GM10248 (cell line): ENCODE results near the gene C10orf67.
"Not testable (repeated sequence)": the region's sequence is repeated elsewhere in the genome, so short reads cannot be mapped to it uniquely, and the experiment has no call there.

Source experiments
- CTCF ChIA-PET: fragments of 300-600 bp; sonication (Branson Sonifier 250); formaldehyde crosslinking; extraction: SDS; loops from one replicate; lab custom pipeline; 2021; ENCODE audit warnings: antibody characterized with exemption; lab: Yijun Ruan, JAX
- POLR2A ChIA-PET: fragments of 350-650 bp; sonication (Branson Sonifier 250); formaldehyde crosslinking; extraction: SDS; loops from one replicate; lab custom pipeline; 2020; ENCODE audit warnings: antibody characterized with exemption; lab: Yijun Ruan, JAX
- DNase-seq: peaks from one replicate; pipeline ENCODE4 v3.0.0; 2012; ENCODE audit errors: extremely low spot score
- TF ChIP-seq, protein P1 (sequence below): IDR thresholded peaks from 2 replicates; pipeline ENCODE4 v1.5.1; 2012; ENCODE audit warnings: mild to moderate bottlenecking, low read depth; ENCODE audit errors: extremely low read depth, missing control alignments, control extremely low read depth

Gene C10orf67

DNA sequence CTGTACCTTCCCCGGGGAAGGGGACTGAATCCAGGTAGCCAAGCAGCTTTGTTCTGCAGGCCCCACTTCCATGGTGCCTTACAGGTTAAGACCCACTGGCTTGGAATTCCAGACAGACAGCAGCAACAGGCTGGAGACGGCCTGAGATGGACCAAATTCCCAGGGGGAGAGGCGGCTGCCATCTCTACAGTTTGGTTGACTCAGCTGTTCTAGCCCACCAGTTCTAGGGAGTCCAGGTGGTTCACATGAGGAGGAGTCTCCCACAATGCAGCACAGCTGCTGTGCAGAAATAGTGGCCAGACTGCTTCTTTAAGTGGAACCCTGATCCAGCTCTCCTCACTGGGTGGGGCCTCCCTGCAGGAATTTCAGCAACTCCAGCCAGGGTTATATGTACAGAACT, 74.1 kb downstream of the C10orf67 start:
- ChIA-PET CTCF (interaction anchor here (1.5 kb wide), 1 partner anchor 12 kb away, joined by 3 read pairs; no protein-coding TSS in a partner anchor), POLR2A (no interaction called here)
- TF ChIP-seq, protein P1, sequence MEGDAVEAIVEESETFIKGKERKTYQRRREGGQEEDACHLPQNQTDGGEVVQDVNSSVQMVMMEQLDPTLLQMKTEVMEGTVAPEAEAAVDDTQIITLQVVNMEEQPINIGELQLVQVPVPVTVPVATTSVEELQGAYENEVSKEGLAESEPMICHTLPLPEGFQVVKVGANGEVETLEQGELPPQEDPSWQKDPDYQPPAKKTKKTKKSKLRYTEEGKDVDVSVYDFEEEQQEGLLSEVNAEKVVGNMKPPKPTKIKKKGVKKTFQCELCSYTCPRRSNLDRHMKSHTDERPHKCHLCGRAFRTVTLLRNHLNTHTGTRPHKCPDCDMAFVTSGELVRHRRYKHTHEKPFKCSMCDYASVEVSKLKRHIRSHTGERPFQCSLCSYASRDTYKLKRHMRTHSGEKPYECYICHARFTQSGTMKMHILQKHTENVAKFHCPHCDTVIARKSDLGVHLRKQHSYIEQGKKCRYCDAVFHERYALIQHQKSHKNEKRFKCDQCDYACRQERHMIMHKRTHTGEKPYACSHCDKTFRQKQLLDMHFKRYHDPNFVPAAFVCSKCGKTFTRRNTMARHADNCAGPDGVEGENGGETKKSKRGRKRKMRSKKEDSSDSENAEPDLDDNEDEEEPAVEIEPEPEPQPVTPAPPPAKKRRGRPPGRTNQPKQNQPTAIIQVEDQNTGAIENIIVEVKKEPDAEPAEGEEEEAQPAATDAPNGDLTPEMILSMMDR, result no peak
- DNase-seq, result no peak

DNA sequence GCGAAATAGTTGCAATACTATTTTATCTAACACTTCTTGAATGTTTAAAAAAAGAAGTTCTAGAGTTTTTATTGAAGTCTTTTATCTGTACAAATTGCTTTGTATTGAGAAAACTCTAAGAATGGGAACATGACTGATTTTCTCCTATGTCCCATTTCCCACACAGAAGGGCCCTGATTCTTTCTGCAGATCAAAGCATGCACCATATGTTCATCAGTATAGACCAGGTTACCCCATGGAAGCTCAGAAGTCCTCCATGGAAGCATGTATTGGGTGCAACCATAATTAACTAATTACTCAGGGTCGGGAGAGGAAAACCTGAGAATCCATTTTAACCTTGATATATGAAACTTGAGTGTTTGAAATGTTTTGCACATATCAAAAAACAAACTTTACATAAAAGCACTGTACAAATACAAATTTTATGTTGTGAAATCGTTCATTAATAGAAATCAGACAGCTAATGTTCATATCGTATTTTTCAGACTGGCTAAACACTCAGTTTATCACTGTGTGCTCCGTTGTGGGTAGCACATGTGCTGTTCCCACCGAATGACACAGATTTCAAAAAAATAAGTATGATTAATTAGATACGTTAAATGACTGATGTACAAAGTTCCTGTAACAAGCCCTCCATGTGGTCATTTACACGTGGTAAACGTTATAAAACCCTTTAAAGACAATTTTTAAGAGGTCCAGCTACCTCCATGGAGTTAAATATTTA, 81.0 kb downstream of the C10orf67 start:
- CTCF ChIA-PET, result interaction anchor here (1.5 kb wide), 1 partner anchor 13 kb away, joined by 3 read pairs; no protein-coding TSS in a partner anchor
- POLR2A ChIA-PET, result no interaction called here
- TF ChIP-seq, protein P1, result no peak
- DNase-seq, result no peak

DNA sequence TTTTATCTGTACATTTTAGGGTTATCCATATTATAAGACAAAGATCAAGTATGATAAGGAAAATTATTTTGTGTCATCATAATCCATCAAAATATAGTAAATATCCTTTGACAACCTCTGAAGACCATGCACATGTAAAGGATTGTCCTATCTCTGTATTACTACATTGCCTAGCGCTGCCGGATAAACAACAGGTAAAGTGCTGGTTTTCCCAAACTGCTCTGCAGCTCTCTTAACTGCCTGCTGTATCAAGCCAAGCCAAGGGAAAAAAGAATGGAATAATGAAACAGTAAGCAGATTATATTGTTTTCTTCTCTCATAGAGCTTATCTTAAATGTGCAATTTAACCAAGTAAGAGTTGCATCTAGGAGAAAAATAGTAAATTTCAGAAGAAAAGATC, 81.7 kb downstream of the C10orf67 start:
- TF ChIP-seq, protein P1, result no peak
- POLR2A ChIA-PET, result no interaction called here
- no peak for DNase-seq
- CTCF ChIA-PET, result interaction anchor here (1.0 to 1.5 kb wide), 2 partner anchors 12 kb away, joined by 3 read pairs; no protein-coding TSS in a partner anchor

- TF ChIP-seq, protein P1, result no peak
- no peak for DNase-seq
- ChIA-PET CTCF (no interaction called here), POLR2A (no interaction called here)
Measured at GRCh38 chr10:23258516-23258915, 86.1 kb downstream of the C10orf67 start.

DNA sequence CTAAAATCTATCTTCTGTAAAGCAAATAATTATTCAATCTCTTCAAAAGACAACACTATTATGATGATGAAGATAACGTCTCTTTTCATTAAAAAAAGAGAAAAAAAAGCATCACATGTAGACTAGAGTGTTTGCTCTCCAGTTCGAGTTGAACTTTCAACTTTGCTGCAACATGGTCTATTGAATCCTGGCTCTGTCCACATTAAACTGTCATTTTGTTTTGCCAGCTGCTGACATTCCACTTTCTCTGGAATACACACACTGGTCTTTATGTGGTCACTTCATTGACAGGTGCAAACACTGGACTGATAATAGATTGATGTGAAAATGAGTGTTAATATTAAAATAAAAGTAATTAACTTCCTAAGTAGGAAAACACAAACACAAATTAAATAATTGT, 90.8 kb downstream of the C10orf67 start:
- no peak for DNase-seq
- ChIA-PET CTCF (no interaction called here), POLR2A (no interaction called here)
- TF ChIP-seq, protein P1, result no peak

GRCh38 chr10:23252859-23253258, 91.7 kb downstream of the C10orf67 start:
- CTCF ChIA-PET, result interaction anchor here (2.9 kb wide), 1 partner anchor 15 kb away, joined by 8 read pairs; no protein-coding TSS in a partner anchor
- DNase-seq, POLR2A ChIA-PET: not testable (repeated sequence)

- DNase-seq, CTCF ChIA-PET, POLR2A ChIA-PET: not testable (repeated sequence)
Measured at GRCh38 chr10:23241779-23242178, 102.8 kb downstream of the C10orf67 start.
